Measurements from ENCODE around the gene GRIA1.

The GRIA1 gene

GRCh38 chr5:153779836-153780235 lies 289.4 kb downstream of the GRIA1 start:
- TF ChIP-seq CTCF (IDR thresholded peaks at IDR 0.05; ENCODE audit: low read depth, low read length), result no peak
- no peak for DNase-seq (ENCODE audit: extremely low read depth, low read depth)

DNA sequence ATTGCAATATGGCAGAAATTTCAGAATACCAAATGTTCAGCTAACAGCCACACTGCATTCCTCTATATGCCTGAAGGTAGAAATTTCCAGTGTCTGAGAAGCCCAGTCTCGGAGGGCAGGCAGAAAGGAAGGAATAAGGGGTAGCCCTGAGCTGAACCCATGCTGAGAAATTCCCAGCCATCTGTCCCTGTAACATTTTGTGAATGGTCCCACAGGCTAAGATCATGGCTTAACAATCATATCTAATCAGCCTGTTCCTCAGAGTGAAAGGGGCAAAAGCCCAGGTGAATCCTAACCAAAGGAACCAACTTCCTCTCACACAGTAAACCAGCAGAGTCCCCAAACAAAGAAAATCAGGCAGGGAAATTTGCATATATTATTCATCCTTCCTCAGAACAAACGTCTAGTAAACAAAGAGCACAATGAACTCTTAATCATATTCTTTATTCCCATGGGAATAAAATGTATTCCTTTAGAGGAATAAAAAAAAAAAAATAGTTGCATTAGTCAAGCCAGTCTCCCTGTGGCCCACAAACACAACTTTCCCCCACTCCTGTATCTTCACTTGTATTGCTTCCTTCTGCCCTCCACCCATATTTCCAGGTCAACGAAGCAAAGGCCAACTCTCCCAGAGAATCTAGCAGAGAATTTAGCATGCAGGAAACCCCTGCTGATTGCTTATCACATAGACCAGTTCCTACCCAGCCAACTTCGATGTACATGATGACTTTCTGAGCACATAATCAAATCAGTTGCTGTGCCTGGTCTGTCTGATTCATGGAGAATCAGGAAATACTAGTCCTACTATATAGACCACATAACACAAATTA lies 290.6 kb downstream of the GRIA1 start:
- TF ChIP-seq CTCF (IDR thresholded peaks at IDR 0.05; ENCODE audit: low read depth, low read length), result no peak
- no peak for DNase-seq (ENCODE audit: extremely low read depth, low read depth)

DNA sequence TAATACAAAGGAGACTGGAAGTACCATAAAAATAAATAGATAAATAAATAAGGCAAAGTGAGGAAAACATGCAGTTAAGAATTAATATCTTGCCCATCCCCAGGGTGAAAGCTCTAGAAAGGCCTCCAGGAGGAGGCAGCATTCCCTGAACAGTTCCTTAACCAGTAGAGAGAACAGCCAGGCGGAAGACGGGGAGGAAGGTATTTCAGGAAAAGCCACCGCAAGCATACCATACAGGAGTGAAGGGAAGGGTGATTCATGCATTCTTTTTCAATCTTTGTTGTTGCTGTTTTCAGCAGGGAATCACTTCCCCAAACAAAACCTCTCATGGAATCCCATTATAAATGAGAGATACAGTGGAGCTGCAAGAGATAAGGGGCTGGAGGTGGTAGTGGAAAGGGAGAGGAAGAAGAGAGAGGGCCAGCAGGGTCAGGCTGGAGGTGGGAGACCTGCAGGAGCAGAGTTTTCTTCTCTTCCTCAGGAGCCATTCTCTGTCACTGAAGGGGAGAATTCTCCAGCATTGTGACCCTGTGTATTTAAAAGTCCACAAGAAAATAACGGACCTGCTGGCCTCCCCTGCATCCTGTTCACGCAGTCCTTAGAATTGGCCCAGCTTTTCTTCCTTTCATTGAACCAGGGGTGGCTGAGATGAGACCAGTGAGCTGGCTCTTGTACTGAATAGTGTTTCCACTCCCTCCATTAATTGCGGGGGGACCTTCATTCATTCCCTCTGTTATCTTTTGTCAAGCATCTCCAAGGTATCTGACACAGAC lies 292.3 kb downstream of the GRIA1 start:
- no peak for DNase-seq (ENCODE audit: extremely low read depth, low read depth)
- TF ChIP-seq CTCF (IDR thresholded peaks at IDR 0.05; ENCODE audit: low read depth, low read length), result no peak

DNA sequence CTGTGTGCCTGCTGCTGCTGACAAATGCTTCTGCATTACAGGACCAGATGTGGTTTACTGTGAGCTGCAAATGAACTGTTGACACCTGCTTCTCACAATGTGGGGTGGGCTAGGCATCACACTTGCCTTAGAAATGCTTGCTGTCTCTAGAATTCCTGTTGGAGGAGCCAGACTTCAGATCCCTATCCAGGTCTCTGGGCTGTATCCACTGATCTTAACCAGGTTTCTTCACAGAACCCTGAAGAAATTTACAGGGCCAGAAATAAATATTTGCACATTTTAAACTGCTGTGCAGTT lies 292.8 kb downstream of the GRIA1 start:
- no peak for DNase-seq (ENCODE audit: extremely low read depth, low read depth)
- TF ChIP-seq CTCF (IDR thresholded peaks at IDR 0.05; ENCODE audit: low read depth, low read length), result no peak

- no peak for TF ChIP-seq CTCF (IDR thresholded peaks at IDR 0.05; ENCODE audit: low read depth, low read length)
- DNase-seq (ENCODE audit: extremely low read depth, low read depth), result no peak
Observed at GRCh38 chr5:153784277-153784676, 293.8 kb downstream of the GRIA1 start.

DNA sequence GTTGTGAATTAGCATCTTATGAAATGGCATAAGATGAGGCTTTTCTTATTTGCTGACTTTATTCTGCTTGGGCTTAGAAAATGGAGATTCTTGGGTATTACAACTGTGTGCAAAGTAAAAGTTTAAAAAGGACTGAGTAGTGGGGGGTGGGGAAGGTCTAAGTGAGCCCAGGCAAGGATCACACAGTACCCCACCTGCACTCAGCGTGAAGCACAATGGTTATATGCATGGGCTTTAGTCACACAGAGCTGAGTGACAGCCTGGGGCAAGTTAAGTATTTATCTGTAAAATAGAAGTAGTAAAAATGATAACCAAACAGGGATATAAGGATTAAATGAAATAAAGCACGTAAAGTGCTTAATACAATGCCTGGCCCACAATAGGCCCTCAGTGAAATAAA lies 300.9 kb downstream of the GRIA1 start:
- TF ChIP-seq CTCF (IDR thresholded peaks at IDR 0.05; ENCODE audit: low read depth, low read length), result no peak
- DNase-seq (ENCODE audit: extremely low read depth, low read depth), result no peak

- DNase-seq (ENCODE audit: extremely low read depth, low read depth), result no peak
- no peak for TF ChIP-seq CTCF (IDR thresholded peaks at IDR 0.05; ENCODE audit: low read depth, low read length)
Observed at GRCh38 chr5:153792305-153792704, 301.8 kb downstream of the GRIA1 start.
